ENCODE measurements around the gene MBP. TPM values are rescaled to one million over a fixed set of nuclear protein-coding genes. Genes with fewer than 3 reads are reported as not detected.
A peak's percentile ranks its signal among the peaks of the same experiment; 100 is the strongest.

Gene MBP
- total RNA-seq, 3 donors from 2014 or later, result 37.9 to 48.5 (median 47.4) TPM

DNA sequence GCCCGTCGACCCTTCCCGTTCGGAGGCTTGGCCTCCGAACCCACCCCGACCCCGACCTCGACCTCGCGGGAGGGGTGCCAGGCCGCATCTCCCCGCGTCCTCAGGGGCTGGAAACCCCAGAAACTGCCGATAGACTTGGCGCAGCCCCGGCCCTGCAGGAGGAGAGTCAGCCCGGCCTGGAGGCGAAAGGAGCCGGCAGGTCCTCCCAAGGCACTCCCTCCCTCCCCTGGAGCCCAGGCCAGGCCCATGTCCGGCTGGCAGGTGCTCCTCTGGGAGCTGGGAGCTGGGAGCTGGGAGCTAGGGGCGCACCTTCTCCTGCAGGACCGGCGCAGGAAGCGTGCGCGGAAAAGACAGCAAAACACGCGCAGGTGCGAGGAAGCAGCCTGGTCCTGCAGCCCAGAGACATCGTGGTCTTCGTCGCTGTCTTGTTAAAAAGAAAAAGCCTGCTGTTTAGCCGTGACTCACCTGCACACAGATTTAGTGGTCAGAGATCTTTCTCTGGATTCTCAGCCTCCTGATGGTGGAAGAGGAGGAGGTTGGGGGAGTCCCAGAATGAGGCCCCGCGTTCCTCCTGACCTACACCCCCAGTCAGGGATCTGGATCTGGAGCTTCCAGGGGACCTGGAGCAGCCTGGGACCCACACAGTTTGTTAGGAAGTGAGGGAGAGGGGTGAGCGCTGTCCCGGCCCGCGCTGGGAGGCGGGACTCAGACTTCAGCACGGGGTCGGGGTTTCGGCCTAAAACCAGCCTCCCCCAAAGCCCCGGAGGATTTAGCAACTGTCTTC is 660 bp upstream of the MBP start:
- TF ChIP-seq, protein P1, sequence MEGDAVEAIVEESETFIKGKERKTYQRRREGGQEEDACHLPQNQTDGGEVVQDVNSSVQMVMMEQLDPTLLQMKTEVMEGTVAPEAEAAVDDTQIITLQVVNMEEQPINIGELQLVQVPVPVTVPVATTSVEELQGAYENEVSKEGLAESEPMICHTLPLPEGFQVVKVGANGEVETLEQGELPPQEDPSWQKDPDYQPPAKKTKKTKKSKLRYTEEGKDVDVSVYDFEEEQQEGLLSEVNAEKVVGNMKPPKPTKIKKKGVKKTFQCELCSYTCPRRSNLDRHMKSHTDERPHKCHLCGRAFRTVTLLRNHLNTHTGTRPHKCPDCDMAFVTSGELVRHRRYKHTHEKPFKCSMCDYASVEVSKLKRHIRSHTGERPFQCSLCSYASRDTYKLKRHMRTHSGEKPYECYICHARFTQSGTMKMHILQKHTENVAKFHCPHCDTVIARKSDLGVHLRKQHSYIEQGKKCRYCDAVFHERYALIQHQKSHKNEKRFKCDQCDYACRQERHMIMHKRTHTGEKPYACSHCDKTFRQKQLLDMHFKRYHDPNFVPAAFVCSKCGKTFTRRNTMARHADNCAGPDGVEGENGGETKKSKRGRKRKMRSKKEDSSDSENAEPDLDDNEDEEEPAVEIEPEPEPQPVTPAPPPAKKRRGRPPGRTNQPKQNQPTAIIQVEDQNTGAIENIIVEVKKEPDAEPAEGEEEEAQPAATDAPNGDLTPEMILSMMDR (IDR thresholded peaks at IDR 0.05), result no peak
- intact Hi-C loops (cut with DNase I, micrococcal nuclease), result no loop called here
- Histone ChIP-seq H3K4me1 (ENCODE audit: low read depth) (peaks cover 32% of the 10 kb centered on the region), H3K36me3 (ENCODE audit: low read depth) (no peaks in the 10 kb centered on the region), H3K4me3 (peak overlapping the region; percentile 93), H3K9me3 (no peaks in the 10 kb centered on the region)
- peak; percentile 42 for ATAC-seq
- peak; percentile 45 to 81 (median 77) for DNase-seq

DNA sequence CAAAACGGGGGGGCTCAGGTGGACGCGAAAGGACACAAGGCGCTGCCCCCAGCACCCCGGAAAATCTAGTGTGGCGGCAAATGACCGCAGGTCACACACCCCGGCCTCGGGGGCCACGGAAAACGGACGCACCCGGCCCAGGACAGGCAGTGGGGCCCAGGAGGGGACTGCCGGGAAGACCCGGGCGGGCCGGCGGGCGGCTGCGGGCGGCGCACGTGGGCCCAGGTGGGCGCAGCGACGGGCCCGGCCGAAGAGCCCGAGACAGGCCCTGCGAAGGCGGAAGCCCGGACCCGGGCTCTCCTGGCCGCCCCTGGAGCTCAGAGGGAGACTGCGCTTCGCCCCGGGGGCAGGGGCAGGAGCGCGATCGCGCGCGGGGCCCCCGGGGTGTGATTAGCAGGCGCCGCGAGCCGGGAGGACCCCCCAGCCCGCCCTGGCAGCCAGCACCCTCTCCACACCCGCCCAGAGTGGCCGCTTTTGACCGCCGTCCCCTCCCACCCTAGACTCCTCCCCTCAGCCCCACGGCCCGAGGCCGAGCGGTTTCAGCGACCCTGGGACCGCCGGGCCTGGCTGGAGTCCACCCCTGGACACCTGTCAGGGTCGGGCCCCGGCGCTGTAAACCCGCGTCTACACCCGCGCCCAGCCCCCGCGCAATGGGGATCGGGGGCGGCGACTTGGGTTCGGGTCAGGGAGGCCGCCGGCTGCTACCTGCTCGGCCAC is 773 bp downstream of the MBP start:
- DNase-seq (peak; percentile 81 to 87 (median 87)), ATAC-seq (peak; percentile 68)
- H3K9me3 ChIP-seq, result no peaks in the 10 kb centered on the region
- TF ChIP-seq, protein P1 (IDR thresholded peaks at IDR 0.05), result no peak
- H3K36me3 ChIP-seq (ENCODE audit: low read depth), result no peaks in the 10 kb centered on the region
- intact Hi-C loops (cut with DNase I, micrococcal nuclease), result no loop called here
- H3K4me1 ChIP-seq (ENCODE audit: low read depth), result peaks cover 46% of the 10 kb centered on the region
- peak overlapping the region; percentile 93 for H3K4me3 ChIP-seq

DNA sequence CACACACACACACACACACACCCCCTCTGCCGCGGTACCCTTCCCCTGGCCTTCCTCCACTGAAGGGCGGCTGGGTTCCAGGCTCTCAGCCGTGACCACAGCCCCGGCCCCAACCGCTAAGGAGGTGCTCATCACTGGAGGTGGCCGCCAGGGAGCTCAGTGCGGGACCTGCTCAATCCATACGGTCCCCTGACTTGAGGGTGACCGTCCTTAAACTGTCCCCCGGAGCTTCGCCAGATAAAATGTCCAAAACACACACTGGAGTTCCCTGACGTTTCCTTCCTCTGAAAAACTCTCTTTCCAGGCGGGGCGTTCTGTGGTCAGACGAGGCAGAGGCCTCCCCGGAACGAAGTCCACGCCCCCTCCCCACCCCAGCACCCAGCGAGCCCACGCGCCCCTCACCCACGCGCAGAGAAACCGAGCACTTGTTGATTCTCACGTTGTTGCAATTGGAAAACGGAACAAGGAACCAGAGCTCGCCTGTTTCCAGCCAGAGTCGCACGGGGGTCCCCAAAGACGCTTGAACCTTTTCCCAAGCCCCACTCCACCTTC is 1.4 kb downstream of the MBP start:
- Histone ChIP-seq H3K4me1 (ENCODE audit: low read depth) (peaks cover 52% of the 10 kb centered on the region), H3K4me3 (peak overlapping the region; percentile 93), H3K9me3 (no peaks in the 10 kb centered on the region), H3K36me3 (ENCODE audit: low read depth) (no peaks in the 10 kb centered on the region)
- TF ChIP-seq, protein P1 (IDR thresholded peaks at IDR 0.05), result no peak
- intact Hi-C loops (cut with DNase I, micrococcal nuclease), result no loop called here
- ATAC-seq, result no peak
- DNase-seq, result peak; percentile 62 to 77 (median 66)

DNA sequence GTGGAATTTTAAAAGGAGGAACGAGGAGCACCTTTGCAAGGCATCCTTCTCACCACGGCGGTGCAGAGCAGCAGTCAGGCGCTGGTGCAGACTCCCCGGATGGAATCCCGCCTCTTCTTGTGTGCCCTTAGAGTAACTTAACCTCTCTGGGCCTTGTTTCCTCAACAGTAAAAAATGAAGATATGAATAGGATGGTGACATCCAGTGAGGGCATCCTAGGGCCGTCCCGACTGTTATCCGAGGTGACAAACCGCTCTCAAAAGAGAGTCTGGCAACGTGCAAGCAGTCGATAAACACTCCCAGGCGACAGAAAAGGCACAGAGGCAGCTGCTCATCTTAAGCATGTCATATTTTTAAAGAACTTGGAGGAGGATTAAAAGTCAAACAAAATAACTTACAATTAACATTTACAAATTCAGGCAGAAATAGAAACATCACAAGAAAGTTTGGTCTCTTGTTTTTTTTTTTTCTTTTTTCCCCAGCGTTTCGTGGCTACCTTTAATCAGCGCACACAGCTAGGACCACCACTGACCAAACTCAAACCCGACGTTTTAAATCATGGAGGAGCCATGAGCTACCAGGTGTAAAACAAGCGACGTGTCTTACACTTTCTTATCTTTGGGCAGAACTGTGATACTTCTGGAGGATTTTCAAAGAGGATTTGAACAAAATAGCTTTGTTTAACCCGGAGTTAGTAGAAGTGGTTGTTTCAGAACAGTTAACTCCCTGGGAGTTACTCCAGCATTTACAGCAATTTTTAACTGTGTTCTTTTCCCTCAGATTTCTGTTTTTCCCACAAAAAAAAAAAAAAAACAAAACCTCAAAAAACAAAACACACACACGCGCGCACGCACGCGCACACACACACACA is 2.1 kb downstream of the MBP start:
- TF ChIP-seq, protein P1 (IDR thresholded peaks at IDR 0.05), result no peak

DNA sequence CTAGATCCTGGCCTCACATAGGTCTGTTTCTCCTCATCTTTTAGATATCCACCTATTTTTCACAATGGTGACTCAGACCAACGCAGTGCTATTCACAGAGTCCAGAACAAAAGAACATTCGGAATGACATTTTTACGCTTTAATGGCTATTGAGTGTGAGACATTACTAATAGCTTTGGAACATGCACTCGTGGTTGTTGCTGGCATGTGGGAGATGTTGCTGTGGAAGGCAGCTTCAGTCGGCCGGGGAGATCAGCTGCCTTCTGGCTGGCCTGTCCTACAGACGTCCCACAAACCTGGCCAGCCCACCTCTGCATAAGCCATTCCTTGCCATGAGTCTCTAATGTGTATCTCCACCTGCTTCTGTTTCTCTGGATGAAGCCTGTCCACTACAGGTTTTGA is 3.4 kb downstream of the MBP start:
- TF ChIP-seq, protein P1 (IDR thresholded peaks at IDR 0.05), result no peak
- no peaks in the 10 kb centered on the region for H3K36me3 ChIP-seq (ENCODE audit: low read depth)
- peak in 2 of 3 donors; percentile 26 to 52 for DNase-seq
- no peak overlapping the region for H3K4me3 ChIP-seq
- H3K9me3 ChIP-seq, result no peaks in the 10 kb centered on the region
- peaks cover 54% of the 10 kb centered on the region for H3K4me1 ChIP-seq (ENCODE audit: low read depth)
- intact Hi-C loops (cut with DNase I, micrococcal nuclease), result no loop called here
- ATAC-seq, result no peak

More for the DNA sequence above, 2.1 kb downstream of the MBP start:
- H3K36me3 ChIP-seq (ENCODE audit: low read depth), result no peaks in the 10 kb centered on the region
- DNase-seq, result peak in 1 of 3 donors; percentile 59
- ATAC-seq, result no peak
- intact Hi-C loops (cut with DNase I, micrococcal nuclease), result no loop called here
- H3K4me3 ChIP-seq, result no peak overlapping the region
- H3K9me3 ChIP-seq, result no peaks in the 10 kb centered on the region
- H3K4me1 ChIP-seq (ENCODE audit: low read depth), result peaks cover 54% of the 10 kb centered on the region

Measured in mucosa of descending colon (tissue), 3 donors.